Measurements from ENCODE around the gene NEO1. TPM values are rescaled to one million over a fixed set of nuclear protein-coding genes. Genes with fewer than 3 reads are reported as not detected.
A peak's percentile ranks its signal among the peaks of the same experiment; 100 is the strongest.

Gene NEO1, protein sequence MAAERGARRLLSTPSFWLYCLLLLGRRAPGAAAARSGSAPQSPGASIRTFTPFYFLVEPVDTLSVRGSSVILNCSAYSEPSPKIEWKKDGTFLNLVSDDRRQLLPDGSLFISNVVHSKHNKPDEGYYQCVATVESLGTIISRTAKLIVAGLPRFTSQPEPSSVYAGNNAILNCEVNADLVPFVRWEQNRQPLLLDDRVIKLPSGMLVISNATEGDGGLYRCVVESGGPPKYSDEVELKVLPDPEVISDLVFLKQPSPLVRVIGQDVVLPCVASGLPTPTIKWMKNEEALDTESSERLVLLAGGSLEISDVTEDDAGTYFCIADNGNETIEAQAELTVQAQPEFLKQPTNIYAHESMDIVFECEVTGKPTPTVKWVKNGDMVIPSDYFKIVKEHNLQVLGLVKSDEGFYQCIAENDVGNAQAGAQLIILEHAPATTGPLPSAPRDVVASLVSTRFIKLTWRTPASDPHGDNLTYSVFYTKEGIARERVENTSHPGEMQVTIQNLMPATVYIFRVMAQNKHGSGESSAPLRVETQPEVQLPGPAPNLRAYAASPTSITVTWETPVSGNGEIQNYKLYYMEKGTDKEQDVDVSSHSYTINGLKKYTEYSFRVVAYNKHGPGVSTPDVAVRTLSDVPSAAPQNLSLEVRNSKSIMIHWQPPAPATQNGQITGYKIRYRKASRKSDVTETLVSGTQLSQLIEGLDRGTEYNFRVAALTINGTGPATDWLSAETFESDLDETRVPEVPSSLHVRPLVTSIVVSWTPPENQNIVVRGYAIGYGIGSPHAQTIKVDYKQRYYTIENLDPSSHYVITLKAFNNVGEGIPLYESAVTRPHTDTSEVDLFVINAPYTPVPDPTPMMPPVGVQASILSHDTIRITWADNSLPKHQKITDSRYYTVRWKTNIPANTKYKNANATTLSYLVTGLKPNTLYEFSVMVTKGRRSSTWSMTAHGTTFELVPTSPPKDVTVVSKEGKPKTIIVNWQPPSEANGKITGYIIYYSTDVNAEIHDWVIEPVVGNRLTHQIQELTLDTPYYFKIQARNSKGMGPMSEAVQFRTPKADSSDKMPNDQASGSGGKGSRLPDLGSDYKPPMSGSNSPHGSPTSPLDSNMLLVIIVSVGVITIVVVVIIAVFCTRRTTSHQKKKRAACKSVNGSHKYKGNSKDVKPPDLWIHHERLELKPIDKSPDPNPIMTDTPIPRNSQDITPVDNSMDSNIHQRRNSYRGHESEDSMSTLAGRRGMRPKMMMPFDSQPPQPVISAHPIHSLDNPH (N-terminal part only)
- 52.5 and 57.0 TPM in 2 replicates for polyA plus RNA-seq
- polyA minus RNA-seq, result 149 and 174 TPM in 2 replicates

DNA sequence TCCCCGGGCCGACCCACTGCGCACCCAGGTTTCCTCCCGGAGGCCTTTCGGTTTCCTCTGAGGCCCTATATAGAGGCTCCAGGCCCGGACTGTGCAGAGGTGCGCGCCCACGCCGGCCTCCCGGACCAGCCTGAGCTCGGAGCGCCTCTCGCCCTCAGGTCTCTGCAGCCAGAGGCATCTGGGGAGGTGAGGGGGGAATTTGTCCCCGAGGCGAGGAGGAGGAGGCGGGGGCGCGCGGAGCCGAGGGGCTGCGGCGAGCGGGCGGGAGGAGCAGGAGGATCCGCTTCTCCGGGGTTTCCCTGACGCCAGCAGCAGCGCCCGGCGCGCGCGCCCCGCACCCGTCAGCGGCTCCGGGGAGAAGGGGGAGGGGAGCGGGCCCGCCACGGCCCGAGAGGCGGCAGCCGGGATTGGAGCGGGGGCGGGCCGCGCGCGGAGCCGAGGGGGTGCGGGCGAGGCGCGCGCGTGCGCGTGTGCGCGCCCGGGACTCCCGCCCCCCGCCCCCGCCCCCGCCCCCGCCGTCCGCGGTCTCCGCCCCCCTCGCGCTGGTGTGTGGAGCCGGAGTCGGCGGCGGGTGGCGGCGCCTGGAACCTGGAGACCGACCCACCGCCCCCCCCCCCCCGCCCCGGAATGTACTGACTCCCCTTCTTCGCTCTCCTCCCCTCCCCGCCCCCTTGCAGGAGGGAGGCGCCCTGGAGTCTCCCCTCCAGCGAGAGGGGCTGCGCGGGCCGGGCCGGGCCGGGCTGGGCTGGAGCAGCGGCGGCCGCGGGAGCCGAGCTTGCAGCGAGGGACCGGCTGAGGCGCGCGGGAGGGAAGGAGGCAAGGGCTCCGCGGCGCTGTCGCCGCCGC lies at the start of gene NEO1:
TSS of gene NEO1 (plus strand) at position 657 of the 846 bp plus-strand sequence. CDS start 213 bp downstream, outside the sequence.
- Histone ChIP-seq H4K20me1 (ENCODE audit: insufficient read depth) (peaks cover 6% of the 10 kb centered on the region), H3K9me3 (ENCODE audit: low read length) (no peaks in the 10 kb centered on the region), H3K9me2 (ENCODE audit: insufficient read depth, low read length) (no peaks in the 10 kb centered on the region), H3K4me3 (ENCODE audit: low read length) (peak within 1 kb of the TSS; percentile 78), H3K79me2 (replicated peaks; ENCODE audit: insufficient read depth, low read length) (peaks cover 37% of the 10 kb centered on the region), H3K27me3 (ENCODE audit: insufficient read depth, low read depth, low read length) (no peaks in the 10 kb centered on the region), H2AFZ (ENCODE audit: low read depth, low read length) (peak within 1 kb of the TSS; percentile 78), H3K4me2 (ENCODE audit: low read length) (peak within 1 kb of the TSS; percentile 98), H3K9ac (ENCODE audit: low read length) (peak within 1 kb of the TSS; percentile 97), H3K36me3 (ENCODE audit: insufficient read depth, low read length) (no peaks in the 10 kb centered on the region), H3K27ac (ENCODE audit: low read length) (peak within 1 kb of the TSS; percentile 96), H3F3A (ENCODE audit: insufficient read depth, low read length, poor library complexity, severe bottlenecking) (no peaks in the 10 kb centered on the region)
- TF ChIP-seq RAD21 (conservative IDR thresholded peaks at IDR 0.05), result peak; percentile 49
- peak; percentile 60 for TF ChIP-seq SMC3 (conservative IDR thresholded peaks at IDR 0.05; ENCODE audit: poor library complexity)
- peak; percentile 95 for TF ChIP-seq POLR2AphosphoS5 (IDR thresholded peaks at IDR 0.05)
- peak; percentile 11 for TF ChIP-seq CTCF (IDR thresholded peaks at IDR 0.05; ENCODE audit: poor library complexity, severe bottlenecking)
- no peak for TF ChIP-seq EZH2 (IDR thresholded peaks at IDR 0.05; ENCODE audit: borderline replicate concordance, insufficient read depth, low read length, poor library complexity, severe bottlenecking)
- peak; percentile 72 for TF ChIP-seq TAF1 (IDR thresholded peaks at IDR 0.05; ENCODE audit: low read depth)
- peak; percentile 16 for TF ChIP-seq MXI1 (conservative IDR thresholded peaks at IDR 0.05; ENCODE audit: poor library complexity, severe bottlenecking)
- peak; percentile 48 for TF ChIP-seq EP300 (conservative IDR thresholded peaks at IDR 0.05; ENCODE audit: poor library complexity, severe bottlenecking)
- TF ChIP-seq, protein P1, sequence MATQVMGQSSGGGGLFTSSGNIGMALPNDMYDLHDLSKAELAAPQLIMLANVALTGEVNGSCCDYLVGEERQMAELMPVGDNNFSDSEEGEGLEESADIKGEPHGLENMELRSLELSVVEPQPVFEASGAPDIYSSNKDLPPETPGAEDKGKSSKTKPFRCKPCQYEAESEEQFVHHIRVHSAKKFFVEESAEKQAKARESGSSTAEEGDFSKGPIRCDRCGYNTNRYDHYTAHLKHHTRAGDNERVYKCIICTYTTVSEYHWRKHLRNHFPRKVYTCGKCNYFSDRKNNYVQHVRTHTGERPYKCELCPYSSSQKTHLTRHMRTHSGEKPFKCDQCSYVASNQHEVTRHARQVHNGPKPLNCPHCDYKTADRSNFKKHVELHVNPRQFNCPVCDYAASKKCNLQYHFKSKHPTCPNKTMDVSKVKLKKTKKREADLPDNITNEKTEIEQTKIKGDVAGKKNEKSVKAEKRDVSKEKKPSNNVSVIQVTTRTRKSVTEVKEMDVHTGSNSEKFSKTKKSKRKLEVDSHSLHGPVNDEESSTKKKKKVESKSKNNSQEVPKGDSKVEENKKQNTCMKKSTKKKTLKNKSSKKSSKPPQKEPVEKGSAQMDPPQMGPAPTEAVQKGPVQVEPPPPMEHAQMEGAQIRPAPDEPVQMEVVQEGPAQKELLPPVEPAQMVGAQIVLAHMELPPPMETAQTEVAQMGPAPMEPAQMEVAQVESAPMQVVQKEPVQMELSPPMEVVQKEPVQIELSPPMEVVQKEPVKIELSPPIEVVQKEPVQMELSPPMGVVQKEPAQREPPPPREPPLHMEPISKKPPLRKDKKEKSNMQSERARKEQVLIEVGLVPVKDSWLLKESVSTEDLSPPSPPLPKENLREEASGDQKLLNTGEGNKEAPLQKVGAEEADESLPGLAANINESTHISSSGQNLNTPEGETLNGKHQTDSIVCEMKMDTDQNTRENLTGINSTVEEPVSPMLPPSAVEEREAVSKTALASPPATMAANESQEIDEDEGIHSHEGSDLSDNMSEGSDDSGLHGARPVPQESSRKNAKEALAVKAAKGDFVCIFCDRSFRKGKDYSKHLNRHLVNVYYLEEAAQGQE (IDR thresholded peaks at IDR 0.05; ENCODE audit: borderline replicate concordance), result peak; percentile 90

All from neural cell (in vitro differentiated cells).